ENCODE data around the gene PNMA6F.
"Not testable (repeated sequence)": the region's sequence is repeated elsewhere in the genome, so short reads cannot be mapped to it uniquely, and the experiment has no call there.

DNA sequence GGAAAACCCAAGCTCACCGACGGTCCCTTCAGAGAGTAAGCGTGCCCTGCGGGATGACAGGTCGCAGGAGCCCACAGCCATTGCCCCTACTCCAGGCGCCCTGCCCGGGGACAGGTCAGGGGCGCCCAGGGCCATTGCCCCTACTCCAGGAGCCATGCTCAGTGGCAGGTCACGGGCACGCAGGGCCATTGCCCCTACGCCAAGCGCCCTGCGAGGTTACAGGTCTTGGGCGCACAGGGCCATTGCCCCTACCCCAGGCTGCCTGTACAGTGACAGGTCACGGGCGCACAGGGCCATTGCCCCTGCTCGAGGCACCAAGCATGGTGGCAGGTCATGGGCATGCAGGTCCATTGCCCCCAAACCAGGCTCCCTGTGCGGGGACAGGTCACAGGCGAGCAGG, 49.5 kb downstream of the PNMA6F start:
- TF ChIP-seq, protein P1, sequence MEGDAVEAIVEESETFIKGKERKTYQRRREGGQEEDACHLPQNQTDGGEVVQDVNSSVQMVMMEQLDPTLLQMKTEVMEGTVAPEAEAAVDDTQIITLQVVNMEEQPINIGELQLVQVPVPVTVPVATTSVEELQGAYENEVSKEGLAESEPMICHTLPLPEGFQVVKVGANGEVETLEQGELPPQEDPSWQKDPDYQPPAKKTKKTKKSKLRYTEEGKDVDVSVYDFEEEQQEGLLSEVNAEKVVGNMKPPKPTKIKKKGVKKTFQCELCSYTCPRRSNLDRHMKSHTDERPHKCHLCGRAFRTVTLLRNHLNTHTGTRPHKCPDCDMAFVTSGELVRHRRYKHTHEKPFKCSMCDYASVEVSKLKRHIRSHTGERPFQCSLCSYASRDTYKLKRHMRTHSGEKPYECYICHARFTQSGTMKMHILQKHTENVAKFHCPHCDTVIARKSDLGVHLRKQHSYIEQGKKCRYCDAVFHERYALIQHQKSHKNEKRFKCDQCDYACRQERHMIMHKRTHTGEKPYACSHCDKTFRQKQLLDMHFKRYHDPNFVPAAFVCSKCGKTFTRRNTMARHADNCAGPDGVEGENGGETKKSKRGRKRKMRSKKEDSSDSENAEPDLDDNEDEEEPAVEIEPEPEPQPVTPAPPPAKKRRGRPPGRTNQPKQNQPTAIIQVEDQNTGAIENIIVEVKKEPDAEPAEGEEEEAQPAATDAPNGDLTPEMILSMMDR (conservative IDR thresholded peaks at IDR 0.05; ENCODE audit: low read depth, low read length), result not testable (repeated sequence)
- not testable (repeated sequence) for TF ChIP-seq EZH2 (IDR thresholded peaks at IDR 0.05; ENCODE audit: borderline replicate concordance, low read depth, low read length, poor library complexity, severe bottlenecking)

Measured in A673 (cell line).